Calu3 (cell line): ENCODE results near the gene UBXN1. TPM values are rescaled to one million over a fixed set of nuclear protein-coding genes. Genes with fewer than 3 reads are reported as not detected.

Experiments used
- BruUV-seq: library from RNA; stranded (reverse); fragments of 400-500 nt; replicated peaks from 2 replicates; lab custom pipeline; 2021; lab: Mats Ljungman, UMichigan
- CTCF ChIA-PET: fragments of 300-600 bp; sonication (Branson Sonifier 250); formaldehyde crosslinking; loops from one replicate; lab custom pipeline; 2022; ENCODE audit warnings: antibody characterized with exemption; lab: Charles Lee
- DNase-seq: peaks from one replicate; pipeline ENCODE4 v3.0.0; 2022
- H3K27ac Mint-ChIP-seq: one replicate; pipeline ENCODE4 v1.8.0; 2022; ENCODE audit warnings: mixed read lengths; ENCODE audit not compliant: unreplicated experiment
- H3K27me3 Mint-ChIP-seq: one replicate; pipeline ENCODE4 v1.8.0; 2022; ENCODE audit warnings: mixed read lengths; ENCODE audit not compliant: unreplicated experiment
- H3K36me3 Mint-ChIP-seq: one replicate; pipeline ENCODE4 v1.8.0; 2022; ENCODE audit warnings: mild to moderate bottlenecking, moderate library complexity, mixed read lengths; ENCODE audit not compliant: insufficient read depth, unreplicated experiment
- H3K4me1 Mint-ChIP-seq: one replicate; pipeline ENCODE4 v1.8.0; 2022; ENCODE audit warnings: mild to moderate bottlenecking, low read depth, mixed read lengths; ENCODE audit not compliant: unreplicated experiment
- H3K4me3 Mint-ChIP-seq: one replicate; pipeline ENCODE4 v1.8.0; 2022; ENCODE audit warnings: mild to moderate bottlenecking, low read depth, moderate library complexity, mixed read lengths; ENCODE audit not compliant: unreplicated experiment
- H3K9me3 Mint-ChIP-seq: one replicate; pipeline ENCODE4 v1.8.0; 2022; ENCODE audit warnings: low read depth, mixed read lengths; ENCODE audit not compliant: unreplicated experiment
- CTCF ChIP-seq: fragments of 200-600 bp; IDR thresholded peaks from one replicate; pipeline ENCODE4 v1.8.0; 2022; ENCODE audit warnings: antibody characterized with exemption; ENCODE audit not compliant: unreplicated experiment
- intact Hi-C: fragments of 100-400 bp; cut with micrococcal nuclease; formaldehyde crosslinking; loops from one replicate; pipeline ENCODE4 v1.10.0; 2022; ENCODE audit not compliant: unreplicated experiment
- total RNA-seq: library from RNA; stranded (reverse); gene quantifications from 2 replicates; pipeline ENCODE4 v1.2.3, GENCODE V29; 2022

UBXN1 gene
- total RNA-seq, 1 experiment from 2014 or later: 91.9 TPM

- H3K4me3 Mint-ChIP-seq: peak overlapping the region; percentile 89
Measured at GRCh38 chr11:62724171-62724570, 45.3 kb upstream of the UBXN1 start.

GRCh38 chr11:62721994-62722393 lies 43.1 kb upstream of the UBXN1 start:
- TF ChIP-seq CTCF: no peak
- Mint-ChIP-seq H3K27ac (no peak overlapping the region), H3K4me3 (no peak overlapping the region), H3K9me3 (no peaks in the 10 kb centered on the region), H3K4me1 (peaks cover 18% of the 10 kb centered on the region), H3K27me3 (no peaks in the 10 kb centered on the region), H3K36me3 (peaks cover 94% of the 10 kb centered on the region)
- intact Hi-C loops: no loop called here
- CTCF ChIA-PET: no interaction called here
- no peak for DNase-seq
- BruUV-seq: TSS peak; percentile 3

More at GRCh38 chr11:62724171-62724570, 45.3 kb upstream of the UBXN1 start:
- Mint-ChIP-seq H3K4me1 (peaks cover 18% of the 10 kb centered on the region), H3K27me3 (no peaks in the 10 kb centered on the region), H3K36me3 (peaks cover 94% of the 10 kb centered on the region), H3K27ac (peak overlapping the region; percentile 47), H3K9me3 (no peaks in the 10 kb centered on the region)
- BruUV-seq: no TSS peak
- no peak for DNase-seq
- TF ChIP-seq CTCF: no peak
- intact Hi-C loops: no loop called here
- CTCF ChIA-PET: interaction anchor here (0.6 to 1.3 kb wide), 2 partner anchors 30 to 142 kb away, joined by 3 to 4 read pairs; partner anchors contain the start of gene ZBTB3

- peaks cover 31% of the 10 kb centered on the region for H3K4me1 Mint-ChIP-seq
- no peak overlapping the region for H3K27ac Mint-ChIP-seq
- H3K27me3 Mint-ChIP-seq: no peaks in the 10 kb centered on the region
- no peak for DNase-seq
- no peaks in the 10 kb centered on the region for H3K9me3 Mint-ChIP-seq
- intact Hi-C loops: no loop called here
- H3K36me3 Mint-ChIP-seq: peaks cover 95% of the 10 kb centered on the region
- no peak overlapping the region for H3K4me3 Mint-ChIP-seq
- CTCF ChIA-PET: no interaction called here
- no TSS peak for BruUV-seq
- no peak for TF ChIP-seq CTCF
Measured at GRCh38 chr11:62719302-62719978, 40.6 kb upstream of the UBXN1 start.

GRCh38 chr11:62716816-62717215 lies 37.9 kb upstream of the UBXN1 start:
- Mint-ChIP-seq H3K36me3 (peaks cover 95% of the 10 kb centered on the region), H3K4me1 (peaks cover 44% of the 10 kb centered on the region), H3K27ac (no peak overlapping the region), H3K9me3 (no peaks in the 10 kb centered on the region), H3K27me3 (no peaks in the 10 kb centered on the region), H3K4me3 (no peak overlapping the region)
- no peak for TF ChIP-seq CTCF
- no peak for DNase-seq
- intact Hi-C loops: no loop called here
- CTCF ChIA-PET: no interaction called here
- BruUV-seq: no TSS peak
